ENCODE data around the gene AP1AR. TPM values are rescaled to one million over a fixed set of nuclear protein-coding genes. Genes with fewer than 3 reads are reported as not detected.

AP1AR gene
- total and polyA plus RNA-seq, 2 donors (not counting 3 experiments of a cell fraction or from before 2014, with no cell fraction given) = 6.6 to 18.6 TPM

GRCh38 chr4:112252234-112252633 is 20.6 kb downstream of the AP1AR start:
- Histone ChIP-seq H3K36me3 (ENCODE audit: control insufficient read depth in 2 of 2, extremely low read depth in 1 of 2, insufficient read depth in 2 of 2, low read length in 2 of 2) (no peaks in the 10 kb centered on the region), H3K9me3 (replicated peaks; ENCODE audit: control insufficient read depth, insufficient read depth, low read length) (no peaks in the 10 kb centered on the region), H3K9me1 (replicated peaks; ENCODE audit: control insufficient read depth, extremely low read depth, insufficient read depth, low read length) (no peaks in the 10 kb centered on the region), H3K79me2 (ENCODE audit: control insufficient read depth, insufficient read depth, low read length) (peaks cover 10% of the 10 kb centered on the region), H3K4me3 (replicated peaks in 1 of 3; ENCODE audit: insufficient read depth in 1 of 3, low read depth in 1 of 3, low read length in 3 of 3) (no peak overlapping the region), H3K27me3 (ENCODE audit: control insufficient read depth in 2 of 2, insufficient read depth in 2 of 2, low read length in 2 of 2) (no peaks in the 10 kb centered on the region), H3K27ac (ENCODE audit: insufficient read depth, low read depth, low read length) (no peak overlapping the region), H3K9ac (replicated peaks; ENCODE audit: extremely low read depth, insufficient read depth, low read length) (no peak overlapping the region), H4K20me1 (replicated peaks; ENCODE audit: control insufficient read depth, extremely low read depth, insufficient read depth, low read length) (no peaks in the 10 kb centered on the region), H3K4me2 (ENCODE audit: insufficient read depth, low read length) (no peak overlapping the region), H2AFZ (ENCODE audit: low read depth, low read length) (no peak overlapping the region), H3K4me1 (ENCODE audit: control insufficient read depth, extremely low read depth, insufficient read depth, low read length) (no peaks in the 10 kb centered on the region)
- dilution Hi-C loops (cut with MboI; ENCODE audit: extremely low pct_ligation_motif_present, low sequenced_read_pairs) (no loop called here), intact Hi-C loops (cut with micrococcal nuclease) (no loop called here)
- FAIRE-seq = no peak
- no TSS peak for BruUV-seq (replicated peaks)
- ChIA-PET POLR2A (no interaction called here), CTCF (no interaction called here)
- TF ChIP-seq FOS (IDR thresholded peaks at IDR 0.05; ENCODE audit: borderline replicate concordance, insufficient read depth, low read length) (no peak), CTCF (IDR thresholded peaks at IDR 0.05; ENCODE audit: extremely low read depth in 1 of 2, insufficient read depth in 1 of 2, low read depth in 1 of 2, low read length in 2 of 2) (no peak), EZH2 (IDR thresholded peaks at IDR 0.05; ENCODE audit: borderline replicate concordance, low read depth, low read length, severe bottlenecking) (no peak)
- no peak for DNase-seq (ENCODE audit: low read depth, low spot score)

- no peak for TF ChIP-seq MYC (IDR thresholded peaks at IDR 0.05; ENCODE audit: low read depth, low read length)
- TF ChIP-seq GATA2 (IDR thresholded peaks at IDR 0.05; ENCODE audit: insufficient read depth, insufficient read length, low read depth, low read length) = no peak
- TF ChIP-seq FOS (IDR thresholded peaks at IDR 0.05; ENCODE audit: borderline replicate concordance, insufficient read depth, low read length) = no peak
- no peak for TF ChIP-seq CTCF (IDR thresholded peaks at IDR 0.05; ENCODE audit: extremely low read depth in 1 of 2, insufficient read depth in 1 of 2, low read depth in 1 of 2, low read length in 2 of 2)
- no peak for TF ChIP-seq JUN (IDR thresholded peaks at IDR 0.05; ENCODE audit: borderline replicate concordance, insufficient read depth, insufficient read length, low read depth)
- TF ChIP-seq, protein P1, sequence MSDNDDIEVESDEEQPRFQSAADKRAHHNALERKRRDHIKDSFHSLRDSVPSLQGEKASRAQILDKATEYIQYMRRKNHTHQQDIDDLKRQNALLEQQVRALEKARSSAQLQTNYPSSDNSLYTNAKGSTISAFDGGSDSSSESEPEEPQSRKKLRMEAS (IDR thresholded peaks at IDR 0.05; ENCODE audit: insufficient read depth, insufficient read length) = no peak
- FAIRE-seq = no peak
- Histone ChIP-seq H3K4me1 (ENCODE audit: control insufficient read depth, extremely low read depth, insufficient read depth, low read length) (no peaks in the 10 kb centered on the region), H2AFZ (ENCODE audit: low read depth, low read length) (no peak overlapping the region), H3K4me3 (replicated peaks in 1 of 3; ENCODE audit: insufficient read depth in 1 of 3, low read depth in 1 of 3, low read length in 3 of 3) (no peak overlapping the region), H3K9ac (replicated peaks; ENCODE audit: extremely low read depth, insufficient read depth, low read length) (no peak overlapping the region), H3K4me2 (ENCODE audit: insufficient read depth, low read length) (no peak overlapping the region), H3K9me3 (replicated peaks; ENCODE audit: control insufficient read depth, insufficient read depth, low read length) (no peaks in the 10 kb centered on the region), H3K27ac (ENCODE audit: insufficient read depth, low read depth, low read length) (no peak overlapping the region), H3K9me1 (replicated peaks; ENCODE audit: control insufficient read depth, extremely low read depth, insufficient read depth, low read length) (no peaks in the 10 kb centered on the region), H4K20me1 (replicated peaks; ENCODE audit: control insufficient read depth, extremely low read depth, insufficient read depth, low read length) (no peaks in the 10 kb centered on the region), H3K27me3 (ENCODE audit: control insufficient read depth in 2 of 2, insufficient read depth in 2 of 2, low read length in 2 of 2) (no peaks in the 10 kb centered on the region), H3K36me3 (ENCODE audit: control insufficient read depth in 2 of 2, extremely low read depth in 1 of 2, insufficient read depth in 2 of 2, low read length in 2 of 2) (no peaks in the 10 kb centered on the region), H3K79me2 (ENCODE audit: control insufficient read depth, insufficient read depth, low read length) (peaks cover 8% of the 10 kb centered on the region)
- dilution Hi-C loops (cut with MboI; ENCODE audit: extremely low pct_ligation_motif_present, low sequenced_read_pairs) = no loop called here
- intact Hi-C loops (cut with micrococcal nuclease) = no loop called here
- no peak for DNase-seq (ENCODE audit: low read depth, low spot score)
- no TSS peak for BruUV-seq (replicated peaks)
- ChIA-PET POLR2A (no interaction called here), CTCF (interaction anchor here (0.9 kb wide), 1 partner anchor 155 kb away, joined by 3 read pairs; no protein-coding TSS in a partner anchor)
These were observed 21.9 kb downstream of the AP1AR start for GRCh38 chr4:112253382-112254000.
